WI38 (cell line): ENCODE measurements around the gene MAPK8IP1.

Source experiments
- H3K4me3 ChIP-seq: 2 replicates; pipeline ENCODE4 v1.5.1; 2011; ENCODE audit warnings: low read depth, mild to moderate bottlenecking, control low read depth, low read length
- TF ChIP-seq, protein P1 (sequence below): IDR thresholded peaks from 2 replicates; pipeline ENCODE4 v1.5.1; 2012; ENCODE audit warnings: low read depth, mild to moderate bottlenecking, control low read depth, low read length

The MAPK8IP1 gene

GRCh38 chr11:45864041-45864440 lies 21.4 kb upstream of the MAPK8IP1 start:
- TF ChIP-seq, protein P1, sequence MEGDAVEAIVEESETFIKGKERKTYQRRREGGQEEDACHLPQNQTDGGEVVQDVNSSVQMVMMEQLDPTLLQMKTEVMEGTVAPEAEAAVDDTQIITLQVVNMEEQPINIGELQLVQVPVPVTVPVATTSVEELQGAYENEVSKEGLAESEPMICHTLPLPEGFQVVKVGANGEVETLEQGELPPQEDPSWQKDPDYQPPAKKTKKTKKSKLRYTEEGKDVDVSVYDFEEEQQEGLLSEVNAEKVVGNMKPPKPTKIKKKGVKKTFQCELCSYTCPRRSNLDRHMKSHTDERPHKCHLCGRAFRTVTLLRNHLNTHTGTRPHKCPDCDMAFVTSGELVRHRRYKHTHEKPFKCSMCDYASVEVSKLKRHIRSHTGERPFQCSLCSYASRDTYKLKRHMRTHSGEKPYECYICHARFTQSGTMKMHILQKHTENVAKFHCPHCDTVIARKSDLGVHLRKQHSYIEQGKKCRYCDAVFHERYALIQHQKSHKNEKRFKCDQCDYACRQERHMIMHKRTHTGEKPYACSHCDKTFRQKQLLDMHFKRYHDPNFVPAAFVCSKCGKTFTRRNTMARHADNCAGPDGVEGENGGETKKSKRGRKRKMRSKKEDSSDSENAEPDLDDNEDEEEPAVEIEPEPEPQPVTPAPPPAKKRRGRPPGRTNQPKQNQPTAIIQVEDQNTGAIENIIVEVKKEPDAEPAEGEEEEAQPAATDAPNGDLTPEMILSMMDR: no peak
- no peak overlapping the region for H3K4me3 ChIP-seq

GRCh38 chr11:45869551-45869950 lies 15.9 kb upstream of the MAPK8IP1 start:
- TF ChIP-seq, protein P1: no peak

DNA sequence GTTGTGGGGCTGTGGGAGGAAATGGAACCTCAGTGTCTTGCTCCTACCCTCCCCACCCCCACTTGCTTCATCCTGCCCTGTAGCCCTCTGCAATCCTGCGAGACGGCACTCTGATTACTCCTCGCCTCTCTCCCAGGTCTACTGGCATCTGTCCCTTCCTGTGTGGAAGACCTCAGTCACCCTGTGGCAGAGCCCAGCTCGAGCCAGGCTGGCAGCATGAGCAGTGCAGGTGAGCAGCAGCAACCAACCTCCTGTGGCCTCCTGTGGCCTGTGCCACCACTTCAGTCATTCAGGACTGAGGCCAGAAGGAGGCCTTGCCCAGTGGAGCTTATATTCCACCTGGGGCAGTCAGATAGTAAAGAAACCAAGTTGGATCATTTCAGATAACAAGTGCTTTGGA lies 14.7 kb upstream of the MAPK8IP1 start:
- TF ChIP-seq, protein P1: no peak
- no peak overlapping the region for H3K4me3 ChIP-seq

More at GRCh38 chr11:45869551-45869950, 15.9 kb upstream of the MAPK8IP1 start:
- no peak overlapping the region for H3K4me3 ChIP-seq

GRCh38 chr11:45871638-45872037 lies 13.8 kb upstream of the MAPK8IP1 start:
- TF ChIP-seq, protein P1: no peak
- H3K4me3 ChIP-seq: no peak overlapping the region

DNA sequence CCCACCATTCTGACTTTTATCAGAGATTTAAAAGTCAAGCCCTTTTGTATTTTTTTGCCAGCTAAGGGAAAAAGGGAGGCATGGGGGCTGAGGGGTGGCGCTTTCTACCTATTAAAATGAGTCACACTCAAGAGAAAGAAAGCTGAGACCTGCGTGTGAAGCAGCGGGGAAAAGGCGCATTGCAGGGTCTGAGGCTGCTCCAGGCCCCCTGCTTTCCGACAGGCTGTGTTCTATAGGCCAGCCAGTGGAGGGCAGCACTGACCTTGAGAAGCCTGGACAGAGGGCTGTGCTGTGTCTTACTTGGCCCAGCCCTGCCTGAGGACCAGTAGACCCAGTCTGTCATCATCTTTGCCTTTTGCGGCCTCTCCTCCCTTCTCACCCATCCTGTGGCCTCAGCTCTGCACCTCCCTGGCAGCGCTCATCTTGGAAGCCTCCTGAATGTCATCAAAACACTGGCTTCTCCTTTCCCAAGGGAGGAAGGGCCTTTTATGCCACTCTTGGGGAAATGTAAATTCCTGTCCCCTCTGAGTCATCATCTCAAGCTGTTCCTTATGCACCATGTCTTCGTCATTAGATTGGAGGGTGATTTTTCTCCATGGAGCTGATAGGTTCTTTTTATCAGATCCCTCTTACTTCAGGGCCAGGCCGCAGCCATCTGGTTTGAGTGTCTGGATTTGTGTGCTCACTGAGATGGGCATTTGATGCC lies 12.6 kb upstream of the MAPK8IP1 start:
- TF ChIP-seq, protein P1: peak; percentile 86
- no peak overlapping the region for H3K4me3 ChIP-seq

DNA sequence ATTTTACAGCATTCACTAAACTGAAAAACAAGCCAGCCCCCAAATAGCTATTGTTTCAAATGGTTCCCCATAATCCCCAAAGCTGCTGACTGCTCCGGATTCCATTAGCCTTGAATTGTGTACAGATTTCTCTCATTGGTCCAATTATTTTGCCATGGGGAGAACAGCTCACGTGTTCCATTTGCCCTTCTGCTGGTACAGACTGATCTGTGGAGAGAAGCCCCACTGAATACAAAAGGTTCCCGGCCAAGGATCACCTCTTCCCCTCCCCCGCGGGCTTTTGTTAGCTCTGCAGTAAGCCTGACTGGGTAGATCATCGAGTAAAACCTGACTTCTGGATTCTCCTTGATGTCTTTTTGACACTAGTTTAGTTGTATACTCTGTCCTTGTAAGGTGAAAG lies 9.1 kb upstream of the MAPK8IP1 start:
- TF ChIP-seq, protein P1: no peak

GRCh38 chr11:45877221-45877620 lies 8.2 kb upstream of the MAPK8IP1 start:
- TF ChIP-seq, protein P1: no peak

More for the DNA sequence above, 9.1 kb upstream of the MAPK8IP1 start:
- H3K4me3 ChIP-seq: no peak overlapping the region

More at GRCh38 chr11:45877221-45877620, 8.2 kb upstream of the MAPK8IP1 start:
- H3K4me3 ChIP-seq: no peak overlapping the region
